ENCODE data around the gene HNRNPF. TPM values are rescaled to one million over a fixed set of nuclear protein-coding genes. Genes with fewer than 3 reads are reported as not detected.

HNRNPF gene
- total and polyA plus RNA-seq, 2 of the 4 experiments (the other 2 are of a cell fraction) = 169 to 207 TPM

GRCh38 chr10:43372765-43373361 lies 36.1 kb downstream of the HNRNPF start:
- no peak overlapping the region for H2AK9ac ChIP-seq (replicated peaks; ENCODE audit: low read depth, low read length, poor library complexity)
- TF ChIP-seq MXI1 (IDR thresholded peaks at IDR 0.05; ENCODE audit: borderline replicate concordance, low read depth, low read length) (no peak), RFX5 (IDR thresholded peaks at IDR 0.05; ENCODE audit: low read depth, low read length) (no peak)
- H3K4me1 ChIP-seq (ENCODE audit: control insufficient read depth, insufficient read depth, low read length) = no peaks in the 10 kb centered on the region
- H3K9me1 ChIP-seq (ENCODE audit: insufficient read depth, low read length) = no peaks in the 10 kb centered on the region
- no peaks in the 10 kb centered on the region for H3K9me3 ChIP-seq (ENCODE audit: control insufficient read depth, insufficient read depth, low read length)
- BruUV-seq (replicated peaks) = no TSS peak
- H2BK120ac ChIP-seq (ENCODE audit: low read depth, low read length) = no peak overlapping the region
- dilution Hi-C loops (cut with HindIII; ENCODE audit: low sequenced_read_pairs, unreplicated experiment) = no loop called here
- no peaks in the 10 kb centered on the region for H3K79me1 ChIP-seq (ENCODE audit: low read depth in 1 of 2, low read length in 2 of 2)
- no peak overlapping the region for H2BK15ac ChIP-seq (ENCODE audit: low read depth, low read length)
- no peak overlapping the region for H2BK20ac ChIP-seq (ENCODE audit: low read depth, low read length)
- H4K5ac ChIP-seq (ENCODE audit: low read depth, low read length) = no peak overlapping the region
- H3K4me2 ChIP-seq (ENCODE audit: low read depth, low read length) = no peak overlapping the region
- H4K91ac ChIP-seq (ENCODE audit: insufficient read depth, low read depth, low read length) = no peak overlapping the region
- in situ Hi-C loops (cut with MboI; ENCODE audit: low sequenced_read_pairs) = no loop called here
- no peak for ATAC-seq (ENCODE audit: low read depth)
- no peak overlapping the region for H4K8ac ChIP-seq (ENCODE audit: low read depth in 2 of 2, low read length in 2 of 2)
- DNase-seq = no peak
- no peak overlapping the region for H3K23ac ChIP-seq (ENCODE audit: low read depth, low read length)
- no peak overlapping the region for H2AFZ ChIP-seq (replicated peaks; ENCODE audit: low read length, poor library complexity)
- no peak overlapping the region for H3K4ac ChIP-seq (ENCODE audit: low read depth, low read length)
- no peak overlapping the region for H3K27ac ChIP-seq (ENCODE audit: insufficient read depth, low read length)
- H3K36me3 ChIP-seq (ENCODE audit: control insufficient read depth, insufficient read depth, low read length) = no peaks in the 10 kb centered on the region
- H3K4me3 ChIP-seq (ENCODE audit: insufficient read depth, low read depth, low read length) = no peak overlapping the region
- no peaks in the 10 kb centered on the region for H4K20me1 ChIP-seq (ENCODE audit: insufficient read depth, low read length)
- H2AK5ac ChIP-seq (ENCODE audit: low read depth, low read length) = no peak overlapping the region
- ChIA-PET POLR2A (ENCODE audit: unreplicated experiment) (no interaction called here), CTCF (no interaction called here)
- no peak overlapping the region for H3K9ac ChIP-seq (ENCODE audit: low read depth, low read length)
- no peak overlapping the region for H2BK5ac ChIP-seq (ENCODE audit: low read depth, low read length, poor library complexity, severe bottlenecking)
- WGBS, 2 experiments (ENCODE audit: extremely low coverage in 2 of 2, insufficient read length in 1 of 2) = no CpG with 5 or more reads among the region's 1 CpG
- no peak overlapping the region for H3K56ac ChIP-seq (ENCODE audit: extremely low read depth, insufficient read depth, low read length)
- intact Hi-C loops (cut with micrococcal nuclease) = no loop called here
- no peak overlapping the region for H3K14ac ChIP-seq (replicated peaks; ENCODE audit: low read depth, low read length)
- H3K27me3 ChIP-seq (ENCODE audit: control insufficient read depth, insufficient read depth, low read length) = peaks cover 15% of the 10 kb centered on the region
- no peak overlapping the region for H3K18ac ChIP-seq (ENCODE audit: low read depth, low read length)
